GM18519 (cell line): ENCODE measurements around the gene IFIT5.
"Not testable (repeated sequence)": the region's sequence is repeated elsewhere in the genome, so short reads cannot be mapped to it uniquely, and the experiment has no call there.

Source experiments
- ATAC-seq: cut with Tn5 transposase; IDR thresholded peaks from one replicate; pipeline ENCODE4 v1.9.1; 2021; ENCODE audit warnings: mild to moderate bottlenecking, moderate library complexity; ENCODE audit not compliant: unreplicated experiment, low FRiP score

IFIT5 gene

GRCh38 chr10:89427629-89428028 lies 13.3 kb downstream of the IFIT5 start:
- no peak for ATAC-seq

- ATAC-seq = no peak
These were observed 14.5 kb downstream of the IFIT5 start for GRCh38 chr10:89428877-89429276.

GRCh38 chr10:89431977-89432376 lies 17.6 kb downstream of the IFIT5 start:
- ATAC-seq = no peak

- no peak for ATAC-seq
These were observed 24.2 kb downstream of the IFIT5 start for GRCh38 chr10:89438525-89438924.

- ATAC-seq = no peak
These were observed 26.1 kb downstream of the IFIT5 start for GRCh38 chr10:89440226-89441009.

GRCh38 chr10:89442289-89442688 lies 27.9 kb downstream of the IFIT5 start:
- no peak for ATAC-seq

GRCh38 chr10:89444819-89445218 lies 30.5 kb downstream of the IFIT5 start:
- ATAC-seq = not testable (repeated sequence)

- no peak for ATAC-seq
These were observed 36.5 kb downstream of the IFIT5 start for GRCh38 chr10:89450901-89451300.

GRCh38 chr10:89452193-89452592 lies 37.8 kb downstream of the IFIT5 start:
- ATAC-seq = no peak

- no peak for ATAC-seq
These were observed 40.4 kb downstream of the IFIT5 start for GRCh38 chr10:89454561-89455347.

GRCh38 chr10:89458291-89458690 lies 43.9 kb downstream of the IFIT5 start:
- no peak for ATAC-seq

GRCh38 chr10:89458784-89459183 lies 44.4 kb downstream of the IFIT5 start:
- ATAC-seq = no peak

GRCh38 chr10:89463846-89464537 lies 49.6 kb downstream of the IFIT5 start:
- ATAC-seq = no peak

GRCh38 chr10:89465196-89465595 lies 50.8 kb downstream of the IFIT5 start:
- ATAC-seq = no peak

GRCh38 chr10:89466599-89467035 lies 52.2 kb downstream of the IFIT5 start:
- no peak for ATAC-seq

GRCh38 chr10:89468191-89468965 lies 54.0 kb downstream of the IFIT5 start:
- no peak for ATAC-seq

- ATAC-seq = no peak
These were observed 55.1 kb downstream of the IFIT5 start for GRCh38 chr10:89469517-89469916.
